ENCODE measurements around the gene SF3A1.

Gene SF3A1

DNA sequence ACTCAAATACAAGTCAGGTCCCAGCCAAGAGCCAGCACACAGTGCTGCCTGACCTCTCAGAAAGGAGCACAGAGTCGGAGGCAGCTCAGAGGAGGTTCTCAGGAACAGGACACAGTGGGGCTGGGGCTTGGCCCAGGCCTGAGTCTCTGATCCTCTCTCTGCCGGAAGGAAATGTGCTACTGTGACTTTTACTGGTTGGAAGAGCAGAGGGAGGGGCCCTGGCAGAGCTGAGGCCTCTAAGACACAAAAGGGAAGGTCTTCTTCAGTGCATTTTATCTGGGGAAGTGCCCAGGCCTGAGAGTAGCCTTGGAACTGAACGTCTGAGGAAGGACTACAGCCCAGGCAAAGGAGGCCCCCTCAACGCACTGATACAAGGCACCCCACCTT lies 51.2 kb downstream of the SF3A1 start:
- no peak for DNase-seq (ENCODE audit: low read depth)

DNA sequence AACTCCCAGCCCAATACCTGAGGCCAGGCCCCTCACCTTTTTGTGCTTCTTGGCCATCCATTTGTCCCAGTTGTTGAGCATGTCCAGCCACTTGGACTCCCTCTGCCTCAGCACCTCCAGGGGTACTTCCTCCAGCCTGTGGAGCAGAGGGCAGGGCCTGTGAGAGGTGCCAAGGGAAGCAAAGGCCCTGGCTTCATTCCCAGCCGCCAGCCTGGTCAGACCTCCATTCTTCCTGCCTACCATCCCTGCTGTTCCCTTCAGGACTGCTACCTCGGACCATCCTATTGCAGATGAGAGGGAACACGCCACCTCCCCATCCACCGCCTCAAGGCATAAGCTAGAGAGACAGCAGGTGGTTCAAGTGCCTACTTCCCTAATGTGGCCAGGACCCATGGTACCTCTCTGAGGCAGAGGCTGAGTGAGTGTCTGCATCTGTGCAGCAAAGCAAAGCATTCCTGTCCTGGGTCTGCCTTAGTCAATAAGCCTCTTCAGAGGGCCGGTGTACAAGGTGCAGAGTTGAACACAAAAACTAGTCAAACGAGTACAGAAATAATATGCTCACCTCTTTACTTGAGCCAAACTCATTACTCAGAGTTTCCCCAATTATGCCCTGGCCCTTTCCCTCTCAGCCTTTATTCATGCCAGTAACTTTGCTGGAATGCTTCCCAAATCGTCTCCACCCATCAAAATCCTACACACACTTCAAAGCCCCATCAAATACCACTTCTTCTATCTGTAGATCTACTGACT lies 52.0 kb downstream of the SF3A1 start:
- no peak for DNase-seq (ENCODE audit: low read depth)

DNA sequence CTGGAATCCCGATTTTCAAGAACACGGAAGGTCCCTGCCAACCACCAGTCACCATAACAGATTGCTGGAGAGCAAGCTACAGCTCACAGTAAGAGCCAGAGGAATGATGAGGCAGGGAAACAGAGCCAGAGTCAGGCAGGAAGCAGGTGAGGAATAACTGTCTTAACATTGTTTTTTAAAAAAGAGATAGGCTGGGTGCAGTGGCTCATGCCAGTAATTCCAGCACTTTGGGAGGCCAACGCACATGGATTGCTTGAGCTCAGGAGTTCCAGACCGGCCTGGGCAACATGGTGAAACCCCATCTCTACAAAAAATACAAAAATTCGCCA lies 53.9 kb downstream of the SF3A1 start:
- DNase-seq (ENCODE audit: low read depth), result no peak

DNA sequence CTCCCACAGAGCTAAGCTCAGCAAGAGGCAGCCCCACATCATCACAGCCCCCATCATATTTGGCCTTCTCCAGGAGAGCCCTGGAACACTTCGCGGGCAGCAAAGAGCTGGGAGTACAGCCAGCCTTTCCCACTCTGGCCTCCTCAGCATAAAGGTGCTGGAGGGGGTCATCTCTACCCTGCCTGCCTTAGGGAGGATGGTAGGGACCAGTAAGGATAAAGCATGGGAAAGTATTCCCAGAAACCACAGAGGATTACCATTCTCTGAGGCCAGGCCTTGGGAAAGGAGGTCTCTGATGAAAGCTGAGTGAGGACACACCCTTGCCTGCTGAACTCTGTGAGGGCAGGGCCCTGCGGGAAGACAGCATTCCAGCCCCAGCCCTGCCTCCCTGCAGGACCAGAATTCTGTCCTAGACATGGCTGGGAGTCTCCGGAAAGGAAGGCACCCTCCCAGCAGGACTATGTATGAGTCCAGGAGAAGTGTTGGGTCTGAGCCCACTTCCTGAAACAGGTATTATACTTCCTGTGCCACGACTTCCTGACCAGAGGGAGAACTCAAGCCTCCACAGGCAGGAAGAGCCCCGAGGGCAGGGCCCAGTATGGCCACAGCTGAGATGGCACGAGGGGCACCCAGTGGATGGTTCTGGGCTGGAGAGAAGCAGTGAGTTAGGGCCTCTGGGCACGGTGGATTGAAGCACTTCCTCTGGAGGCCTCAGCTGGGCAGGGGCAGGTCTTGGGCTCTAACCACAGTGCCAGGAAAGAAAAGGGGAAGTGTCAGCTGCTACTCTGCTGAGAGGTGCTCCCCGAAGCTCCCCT lies 54.5 kb downstream of the SF3A1 start:
- DNase-seq (ENCODE audit: low read depth), result no peak

- no peak for DNase-seq (ENCODE audit: low read depth)
Measured at GRCh38 chr22:30299322-30299721, 57.4 kb downstream of the SF3A1 start.

DNA sequence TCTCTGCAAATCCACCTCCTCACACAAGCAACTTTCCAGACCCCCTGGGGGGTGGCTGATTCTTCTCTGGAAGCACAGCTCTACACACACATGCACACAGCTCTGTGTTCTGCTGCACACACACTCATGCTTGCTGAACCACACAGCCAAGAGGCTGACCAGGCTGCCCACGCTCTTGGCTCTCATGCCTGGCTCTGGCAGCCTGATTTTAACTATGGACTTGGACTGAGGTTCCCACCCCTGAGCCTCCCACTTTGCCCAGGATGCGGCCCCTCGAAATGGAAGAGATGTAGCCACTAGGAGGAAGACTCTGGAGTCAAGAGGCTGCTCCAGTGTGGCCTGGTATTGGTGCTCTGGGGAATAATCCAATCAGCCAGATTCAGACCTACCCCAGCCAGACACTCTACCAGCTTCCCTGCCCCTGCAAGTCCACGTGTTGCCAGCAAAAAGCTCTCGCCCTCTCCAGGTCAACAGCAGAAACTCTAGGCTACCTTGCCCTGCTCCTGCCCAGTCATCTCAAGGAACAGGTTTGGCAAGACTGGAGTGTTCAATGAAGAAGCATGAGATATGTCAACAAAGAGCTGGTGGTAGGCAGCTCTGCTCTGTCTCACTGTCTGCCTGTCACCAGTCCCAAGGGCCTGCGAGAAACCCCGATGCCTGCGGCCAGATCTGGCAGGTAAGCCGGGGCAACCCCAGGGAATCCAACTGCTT lies 58.5 kb downstream of the SF3A1 start:
- no peak for DNase-seq (ENCODE audit: low read depth)

GRCh38 chr22:30297276-30297990 lies 59.3 kb downstream of the SF3A1 start:
- DNase-seq (ENCODE audit: low read depth), result no peak

DNA sequence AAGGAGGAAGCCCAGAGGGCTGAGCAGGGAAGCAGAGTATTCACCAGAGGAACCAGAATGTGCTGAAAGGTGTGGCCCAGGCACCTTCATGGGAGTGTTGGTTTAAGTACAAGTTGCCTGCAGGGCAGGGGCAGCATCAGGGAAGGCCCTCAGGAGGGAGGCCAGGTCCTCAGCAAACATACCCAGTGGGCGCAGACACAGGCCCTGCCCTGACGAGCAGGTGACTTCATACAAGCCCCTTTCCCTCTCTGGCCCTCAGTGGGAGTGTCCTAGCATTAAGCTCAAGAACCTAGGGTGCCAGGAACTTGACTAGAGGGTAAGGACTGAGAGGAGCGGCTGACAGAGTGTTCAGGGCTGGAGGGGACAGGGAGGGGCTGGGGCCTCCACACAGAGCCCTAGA lies 59.9 kb downstream of the SF3A1 start:
- no peak for DNase-seq (ENCODE audit: low read depth)

GRCh38 chr22:30296324-30296723 lies 60.4 kb downstream of the SF3A1 start:
- DNase-seq (ENCODE audit: low read depth), result no peak

DNA sequence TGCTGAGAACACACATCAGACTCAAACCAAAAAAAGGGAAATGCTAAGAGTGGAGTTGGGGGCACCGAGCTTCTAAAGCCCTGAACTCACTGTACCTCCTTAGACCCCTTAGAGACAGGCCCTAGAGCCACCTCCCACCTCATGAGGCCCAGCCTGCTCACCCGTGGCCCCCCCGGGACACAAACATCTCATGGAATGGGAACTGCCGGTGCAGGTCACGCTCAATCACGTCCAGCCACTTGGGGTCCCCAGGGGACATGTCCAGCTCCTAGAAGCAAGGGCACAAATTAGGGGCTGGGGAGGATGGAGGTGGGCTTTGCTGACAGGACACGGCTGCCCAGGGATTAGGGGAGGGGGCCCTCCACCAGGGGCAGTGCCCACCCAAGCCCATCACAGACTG lies 61.1 kb downstream of the SF3A1 start:
- no peak for DNase-seq (ENCODE audit: low read depth)

DNA sequence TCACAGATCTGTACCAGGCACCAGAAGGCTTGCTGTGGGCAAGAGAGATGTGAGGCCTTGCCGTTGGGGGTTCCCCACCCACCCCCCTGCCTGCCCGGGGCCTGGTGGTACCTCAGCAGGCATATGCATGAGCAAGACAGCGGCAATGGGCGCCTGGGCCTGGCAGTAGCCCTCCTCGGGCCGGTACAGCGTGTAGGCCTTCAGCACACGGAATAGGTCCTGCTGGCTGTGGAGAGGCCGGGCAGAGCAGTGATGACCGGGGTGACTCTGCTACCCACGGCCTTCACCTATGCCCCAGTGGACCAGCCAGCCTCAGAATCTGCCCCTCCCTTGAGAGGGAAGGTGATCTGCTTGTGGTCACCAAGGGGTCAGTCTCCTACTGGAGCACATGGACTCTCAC lies 61.9 kb downstream of the SF3A1 start:
- DNase-seq (ENCODE audit: low read depth), result no peak

DNA sequence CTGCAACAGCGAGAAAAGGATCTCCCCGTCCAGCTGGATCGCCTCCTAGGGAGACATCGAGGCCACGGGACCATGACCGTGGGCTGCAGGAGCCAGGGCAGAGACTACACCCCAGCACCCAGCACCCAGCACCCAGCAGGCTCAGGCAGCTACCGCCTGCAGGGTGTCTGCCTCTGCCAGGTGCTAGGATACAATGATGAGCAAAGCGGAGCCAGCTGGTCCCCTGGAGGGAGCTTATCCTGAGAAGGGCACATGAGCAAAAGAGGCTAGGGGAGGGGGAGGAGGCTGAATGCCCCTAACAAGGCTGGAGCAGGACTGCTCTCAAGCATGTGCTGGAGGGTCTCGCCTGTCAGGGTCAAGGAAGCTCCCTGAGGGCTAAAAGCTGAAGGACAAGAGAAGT lies 62.6 kb downstream of the SF3A1 start:
- no peak for DNase-seq (ENCODE audit: low read depth)

DNA sequence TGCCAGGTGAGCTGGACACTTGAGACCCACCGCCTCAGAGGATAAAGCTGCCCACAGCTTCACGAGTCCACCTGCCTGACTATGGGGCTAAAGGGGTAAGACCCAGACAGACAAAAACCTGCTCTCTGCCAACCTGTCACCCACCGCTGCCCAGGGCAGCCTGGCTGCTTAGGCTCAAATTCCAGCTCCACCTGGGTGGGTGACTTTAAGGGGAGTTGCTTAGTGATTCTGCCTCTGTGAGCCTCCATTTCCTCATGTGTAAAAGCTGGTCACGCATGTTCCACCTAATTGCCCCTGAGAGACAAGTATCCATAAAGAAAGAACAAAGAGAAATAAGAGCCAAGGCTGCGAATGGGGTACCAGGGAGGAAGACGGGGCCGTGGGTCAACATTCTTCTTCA lies 63.7 kb downstream of the SF3A1 start:
- no peak for DNase-seq (ENCODE audit: low read depth)

GRCh38 chr22:30292069-30292970 lies 64.4 kb downstream of the SF3A1 start:
- no peak for DNase-seq (ENCODE audit: low read depth)

- no peak for DNase-seq (ENCODE audit: low read depth)
Measured at GRCh38 chr22:30291058-30291892, 65.4 kb downstream of the SF3A1 start.

DNA sequence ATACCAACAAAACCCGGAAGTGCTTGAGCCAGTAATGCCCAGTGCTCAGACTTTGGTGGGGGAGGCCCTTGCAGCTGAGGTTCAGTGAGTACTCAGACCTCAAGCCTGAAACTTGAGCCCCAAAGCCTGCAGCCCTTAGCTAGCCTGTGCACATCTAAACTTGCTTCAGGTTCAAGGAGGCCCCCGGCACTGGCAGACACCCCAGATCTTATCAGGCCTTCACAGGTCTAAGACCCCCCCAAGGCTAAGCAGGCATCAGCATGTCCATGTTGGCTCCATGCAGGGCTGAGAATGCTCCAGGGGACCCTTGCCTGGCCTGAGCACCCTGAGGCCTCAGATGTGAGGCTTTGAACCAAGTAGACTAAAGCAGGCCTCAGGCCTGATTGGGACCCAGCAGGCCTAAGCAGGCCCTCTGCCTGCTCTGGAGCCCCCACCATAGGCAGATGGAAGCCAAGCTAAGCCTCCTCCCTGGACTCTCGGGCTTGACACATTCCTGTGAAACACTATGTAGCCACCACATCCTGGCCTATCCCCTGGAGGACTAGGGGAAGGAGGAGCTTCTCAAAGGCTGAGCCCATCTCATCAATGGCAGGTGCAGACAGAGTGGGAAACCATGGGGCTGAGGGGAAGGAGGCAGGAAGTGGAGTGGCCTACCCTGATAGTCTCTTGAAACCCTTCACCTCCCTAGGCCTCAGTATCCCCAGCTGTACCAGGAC lies 66.2 kb downstream of the SF3A1 start:
- no peak for DNase-seq (ENCODE audit: low read depth)

GRCh38 chr22:30289980-30290313 lies 66.7 kb downstream of the SF3A1 start:
- DNase-seq (ENCODE audit: low read depth), result no peak

DNA sequence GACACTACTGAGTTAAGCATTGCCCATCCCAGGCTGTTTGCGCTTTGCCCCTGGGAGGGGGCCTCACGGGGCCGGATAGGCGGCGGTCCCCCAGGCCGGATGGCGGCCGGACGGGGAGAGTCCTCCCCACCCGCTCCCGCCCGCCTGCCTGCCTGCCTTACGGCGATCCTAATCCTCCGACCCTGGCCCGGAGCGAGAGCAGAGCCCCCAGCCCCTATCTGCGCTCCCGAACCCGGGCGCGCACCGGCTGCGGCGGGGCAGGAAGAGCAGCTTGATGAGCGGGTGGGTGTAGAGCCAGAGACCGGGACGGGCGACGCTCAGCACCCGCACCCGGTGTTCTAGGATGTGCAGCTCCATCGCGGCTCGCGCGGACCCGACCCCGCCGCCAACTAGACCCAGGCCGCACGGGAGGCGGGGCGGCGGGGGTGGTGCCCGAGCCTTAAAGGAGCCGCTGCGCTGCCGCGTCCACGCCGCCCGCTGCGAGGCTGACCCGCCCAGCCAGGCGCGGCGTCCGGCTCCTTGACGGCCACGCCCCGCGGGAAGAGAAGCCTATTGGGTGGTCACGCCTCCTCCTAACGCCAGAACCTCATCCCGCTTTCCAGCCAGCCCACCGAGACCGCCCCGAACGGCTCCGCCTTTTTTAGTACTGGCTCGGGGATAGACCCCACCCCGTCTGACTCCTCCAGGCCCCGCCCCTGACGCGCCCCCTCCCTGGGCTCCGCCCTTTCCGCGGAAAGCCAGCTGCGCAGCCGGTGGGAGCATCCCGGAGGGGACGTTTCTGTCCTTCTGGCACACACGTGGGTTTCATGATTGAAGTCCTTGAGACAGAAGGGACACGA lies 67.3 kb downstream of the SF3A1 start, which contains the start of gene CASTOR1:
CASTOR1 (minus strand) TSS at position 365 of the 839 bp plus-strand sequence; CDS start at position 357, 8 bp downstream.
- peak; percentile 69 for DNase-seq (ENCODE audit: low read depth)

Data from stimulated activated CD8-positive, alpha-beta memory T cell treated with anti-CD3 and anti-CD28 coated beads, Interleukin-15, amount 100 ng/mL, for 24 hours (primary cell).